ENCODE data around the gene WDR1.

Gene WDR1

DNA sequence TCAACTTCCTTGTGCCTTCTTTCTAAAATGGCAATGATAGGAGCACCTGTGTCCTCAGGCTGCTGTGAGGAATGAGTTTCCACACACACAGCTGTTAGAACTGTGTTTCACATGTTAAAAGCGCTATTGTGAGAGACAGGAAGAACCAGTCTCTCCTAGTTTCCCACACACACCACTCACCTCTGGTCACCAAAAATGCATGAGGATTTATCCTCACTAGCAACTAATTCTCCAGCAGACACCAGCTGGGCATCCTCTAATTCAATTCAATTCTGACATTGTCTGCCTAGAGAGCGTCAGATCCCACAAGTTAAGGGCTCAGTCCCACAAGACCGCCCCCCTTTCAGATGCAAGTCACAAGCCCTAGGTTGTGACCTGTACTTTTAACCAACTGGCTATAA is 66.3 kb downstream of the WDR1 start:
- ATAC-seq: no peak
- TF ChIP-seq ZNF8 (CRISPR knock-in tag; IDR thresholded peaks at IDR 0.05): no peak
- TF ChIP-seq ESRRG (CRISPR knock-in tag; IDR thresholded peaks at IDR 0.05): no peak
- TF ChIP-seq ARNTL (CRISPR knock-in tag; IDR thresholded peaks at IDR 0.05; ENCODE audit: borderline replicate concordance, low read depth): no peak
- TF ChIP-seq CSDC2 (CRISPR knock-in tag; IDR thresholded peaks at IDR 0.05): no peak
- TF ChIP-seq TCF4 (CRISPR knock-in tag; IDR thresholded peaks at IDR 0.05; ENCODE audit: borderline replicate concordance): no peak
- TF ChIP-seq BACH2 (CRISPR knock-in tag; IDR thresholded peaks at IDR 0.05; ENCODE audit: borderline replicate concordance): no peak
- no peak for TF ChIP-seq ZNF565 (CRISPR knock-in tag; conservative IDR thresholded peaks at IDR 0.05; ENCODE audit: low read depth)
- TF ChIP-seq OSR1 (CRISPR knock-in tag; IDR thresholded peaks at IDR 0.05): no peak
- no peak for TF ChIP-seq PPARA (CRISPR knock-in tag; IDR thresholded peaks at IDR 0.05; ENCODE audit: borderline replicate concordance)
- TF ChIP-seq, protein P1, sequence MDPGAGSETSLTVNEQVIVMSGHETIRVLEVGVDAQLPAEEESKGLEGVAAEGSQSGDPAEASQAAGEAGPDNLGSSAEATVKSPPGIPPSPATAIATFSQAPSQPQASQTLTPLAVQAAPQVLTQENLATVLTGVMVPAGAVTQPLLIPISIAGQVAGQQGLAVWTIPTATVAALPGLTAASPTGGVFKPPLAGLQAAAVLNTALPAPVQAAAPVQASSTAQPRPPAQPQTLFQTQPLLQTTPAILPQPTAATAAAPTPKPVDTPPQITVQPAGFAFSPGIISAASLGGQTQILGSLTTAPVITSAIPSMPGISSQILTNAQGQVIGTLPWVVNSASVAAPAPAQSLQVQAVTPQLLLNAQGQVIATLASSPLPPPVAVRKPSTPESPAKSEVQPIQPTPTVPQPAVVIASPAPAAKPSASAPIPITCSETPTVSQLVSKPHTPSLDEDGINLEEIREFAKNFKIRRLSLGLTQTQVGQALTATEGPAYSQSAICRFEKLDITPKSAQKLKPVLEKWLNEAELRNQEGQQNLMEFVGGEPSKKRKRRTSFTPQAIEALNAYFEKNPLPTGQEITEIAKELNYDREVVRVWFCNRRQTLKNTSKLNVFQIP (CRISPR knock-in tag; IDR thresholded peaks at IDR 0.05; ENCODE audit: borderline replicate concordance, low read depth): no peak
- TF ChIP-seq, protein P2, sequence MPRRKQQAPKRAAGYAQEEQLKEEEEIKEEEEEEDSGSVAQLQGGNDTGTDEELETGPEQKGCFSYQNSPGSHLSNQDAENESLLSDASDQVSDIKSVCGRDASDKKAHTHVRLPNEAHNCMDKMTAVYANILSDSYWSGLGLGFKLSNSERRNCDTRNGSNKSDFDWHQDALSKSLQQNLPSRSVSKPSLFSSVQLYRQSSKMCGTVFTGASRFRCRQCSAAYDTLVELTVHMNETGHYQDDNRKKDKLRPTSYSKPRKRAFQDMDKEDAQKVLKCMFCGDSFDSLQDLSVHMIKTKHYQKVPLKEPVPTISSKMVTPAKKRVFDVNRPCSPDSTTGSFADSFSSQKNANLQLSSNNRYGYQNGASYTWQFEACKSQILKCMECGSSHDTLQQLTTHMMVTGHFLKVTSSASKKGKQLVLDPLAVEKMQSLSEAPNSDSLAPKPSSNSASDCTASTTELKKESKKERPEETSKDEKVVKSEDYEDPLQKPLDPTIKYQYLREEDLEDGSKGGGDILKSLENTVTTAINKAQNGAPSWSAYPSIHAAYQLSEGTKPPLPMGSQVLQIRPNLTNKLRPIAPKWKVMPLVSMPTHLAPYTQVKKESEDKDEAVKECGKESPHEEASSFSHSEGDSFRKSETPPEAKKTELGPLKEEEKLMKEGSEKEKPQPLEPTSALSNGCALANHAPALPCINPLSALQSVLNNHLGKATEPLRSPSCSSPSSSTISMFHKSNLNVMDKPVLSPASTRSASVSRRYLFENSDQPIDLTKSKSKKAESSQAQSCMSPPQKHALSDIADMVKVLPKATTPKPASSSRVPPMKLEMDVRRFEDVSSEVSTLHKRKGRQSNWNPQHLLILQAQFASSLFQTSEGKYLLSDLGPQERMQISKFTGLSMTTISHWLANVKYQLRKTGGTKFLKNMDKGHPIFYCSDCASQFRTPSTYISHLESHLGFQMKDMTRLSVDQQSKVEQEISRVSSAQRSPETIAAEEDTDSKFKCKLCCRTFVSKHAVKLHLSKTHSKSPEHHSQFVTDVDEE (CRISPR knock-in tag; IDR thresholded peaks at IDR 0.05): no peak
- TF ChIP-seq CSRNP3 (CRISPR knock-in tag; IDR thresholded peaks at IDR 0.05): no peak
- TF ChIP-seq, protein P3, sequence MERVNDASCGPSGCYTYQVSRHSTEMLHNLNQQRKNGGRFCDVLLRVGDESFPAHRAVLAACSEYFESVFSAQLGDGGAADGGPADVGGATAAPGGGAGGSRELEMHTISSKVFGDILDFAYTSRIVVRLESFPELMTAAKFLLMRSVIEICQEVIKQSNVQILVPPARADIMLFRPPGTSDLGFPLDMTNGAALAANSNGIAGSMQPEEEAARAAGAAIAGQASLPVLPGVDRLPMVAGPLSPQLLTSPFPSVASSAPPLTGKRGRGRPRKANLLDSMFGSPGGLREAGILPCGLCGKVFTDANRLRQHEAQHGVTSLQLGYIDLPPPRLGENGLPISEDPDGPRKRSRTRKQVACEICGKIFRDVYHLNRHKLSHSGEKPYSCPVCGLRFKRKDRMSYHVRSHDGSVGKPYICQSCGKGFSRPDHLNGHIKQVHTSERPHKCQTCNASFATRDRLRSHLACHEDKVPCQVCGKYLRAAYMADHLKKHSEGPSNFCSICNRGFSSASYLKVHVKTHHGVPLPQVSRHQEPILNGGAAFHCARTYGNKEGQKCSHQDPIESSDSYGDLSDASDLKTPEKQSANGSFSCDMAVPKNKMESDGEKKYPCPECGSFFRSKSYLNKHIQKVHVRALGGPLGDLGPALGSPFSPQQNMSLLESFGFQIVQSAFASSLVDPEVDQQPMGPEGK (CRISPR knock-in tag; IDR thresholded peaks at IDR 0.05; ENCODE audit: borderline replicate concordance): no peak
- TF ChIP-seq ZFP3 (CRISPR knock-in tag; IDR thresholded peaks at IDR 0.05): no peak

- TF ChIP-seq, protein P2 (CRISPR knock-in tag; IDR thresholded peaks at IDR 0.05): no peak
- TF ChIP-seq CSDC2 (CRISPR knock-in tag; IDR thresholded peaks at IDR 0.05) (no peak), SNAI2 (CRISPR knock-in tag; IDR thresholded peaks at IDR 0.05) (no peak), GLIS3 (CRISPR knock-in tag; IDR thresholded peaks at IDR 0.05) (no peak), ZNF70 (CRISPR knock-in tag; IDR thresholded peaks at IDR 0.05) (no peak), CREB5 (CRISPR knock-in tag; IDR thresholded peaks at IDR 0.05; ENCODE audit: low read depth) (no peak), ARNTL (CRISPR knock-in tag; IDR thresholded peaks at IDR 0.05; ENCODE audit: borderline replicate concordance, low read depth) (no peak), TOX (CRISPR knock-in tag; IDR thresholded peaks at IDR 0.05; ENCODE audit: borderline replicate concordance) (no peak), OSR1 (CRISPR knock-in tag; IDR thresholded peaks at IDR 0.05) (no peak)
- ATAC-seq: no peak
Observed at GRCh38 chr4:10048941-10049697, 67.5 kb downstream of the WDR1 start.
